Measurements from ENCODE around the gene MYO18A. TPM values are rescaled to one million over a fixed set of nuclear protein-coding genes. Genes with fewer than 3 reads are reported as not detected.

MYO18A gene
- total RNA-seq, 4 donors from 2014 or later: 46.7 to 82.7 (median 64.6) TPM

DNA sequence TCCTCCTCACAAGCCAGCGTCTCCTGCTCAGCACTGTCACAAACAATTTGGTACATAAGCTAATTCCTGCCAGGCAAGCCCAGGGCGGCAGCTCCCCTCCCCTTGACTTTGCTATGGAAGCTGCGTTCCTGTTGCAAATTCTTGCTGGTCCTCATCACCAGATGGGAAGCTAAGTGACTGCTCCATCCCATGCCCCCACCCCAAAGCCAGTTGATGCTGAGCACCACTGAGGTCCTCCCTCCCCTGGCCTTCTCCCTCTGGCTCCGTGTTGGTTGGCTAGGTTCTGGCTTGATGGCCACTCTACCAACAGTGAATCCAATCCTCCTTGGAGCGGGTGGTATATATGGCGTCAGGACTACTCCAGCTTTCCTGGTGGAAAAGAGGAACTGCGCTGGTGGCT is 102.9 kb downstream of the MYO18A start:
- no peak for TF ChIP-seq POLR2AphosphoS5 (IDR thresholded peaks at IDR 0.05)
- no peak for TF ChIP-seq EP300 (IDR thresholded peaks at IDR 0.05)
- TF ChIP-seq POLR2A (IDR thresholded peaks at IDR 0.05; ENCODE audit: low read depth): no peak
- TF ChIP-seq, protein P1, sequence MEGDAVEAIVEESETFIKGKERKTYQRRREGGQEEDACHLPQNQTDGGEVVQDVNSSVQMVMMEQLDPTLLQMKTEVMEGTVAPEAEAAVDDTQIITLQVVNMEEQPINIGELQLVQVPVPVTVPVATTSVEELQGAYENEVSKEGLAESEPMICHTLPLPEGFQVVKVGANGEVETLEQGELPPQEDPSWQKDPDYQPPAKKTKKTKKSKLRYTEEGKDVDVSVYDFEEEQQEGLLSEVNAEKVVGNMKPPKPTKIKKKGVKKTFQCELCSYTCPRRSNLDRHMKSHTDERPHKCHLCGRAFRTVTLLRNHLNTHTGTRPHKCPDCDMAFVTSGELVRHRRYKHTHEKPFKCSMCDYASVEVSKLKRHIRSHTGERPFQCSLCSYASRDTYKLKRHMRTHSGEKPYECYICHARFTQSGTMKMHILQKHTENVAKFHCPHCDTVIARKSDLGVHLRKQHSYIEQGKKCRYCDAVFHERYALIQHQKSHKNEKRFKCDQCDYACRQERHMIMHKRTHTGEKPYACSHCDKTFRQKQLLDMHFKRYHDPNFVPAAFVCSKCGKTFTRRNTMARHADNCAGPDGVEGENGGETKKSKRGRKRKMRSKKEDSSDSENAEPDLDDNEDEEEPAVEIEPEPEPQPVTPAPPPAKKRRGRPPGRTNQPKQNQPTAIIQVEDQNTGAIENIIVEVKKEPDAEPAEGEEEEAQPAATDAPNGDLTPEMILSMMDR (IDR thresholded peaks at IDR 0.05): no peak
- H3K36me3 ChIP-seq: peaks cover 12 to 76% (median 67%) of the 10 kb centered on the region in 4 donors
- H3K9me3 ChIP-seq: no peaks in the 10 kb centered on the region
- H3K4me3 ChIP-seq: no peak overlapping the region
- H3K27me3 ChIP-seq: no peaks in the 10 kb centered on the region
- 95% methylated on average over 7 of the region's 7 CpGs for WGBS
- no peak overlapping the region for H3K27ac ChIP-seq (replicated peaks in 1 of 4)
- intact Hi-C loops (cut with DNase I): no loop called here
- H3K4me1 ChIP-seq: peaks cover 0 to 19% (median 0%) of the 10 kb centered on the region in 4 donors
- DNase-seq (ENCODE audit: extremely low spot score): no peak

DNA sequence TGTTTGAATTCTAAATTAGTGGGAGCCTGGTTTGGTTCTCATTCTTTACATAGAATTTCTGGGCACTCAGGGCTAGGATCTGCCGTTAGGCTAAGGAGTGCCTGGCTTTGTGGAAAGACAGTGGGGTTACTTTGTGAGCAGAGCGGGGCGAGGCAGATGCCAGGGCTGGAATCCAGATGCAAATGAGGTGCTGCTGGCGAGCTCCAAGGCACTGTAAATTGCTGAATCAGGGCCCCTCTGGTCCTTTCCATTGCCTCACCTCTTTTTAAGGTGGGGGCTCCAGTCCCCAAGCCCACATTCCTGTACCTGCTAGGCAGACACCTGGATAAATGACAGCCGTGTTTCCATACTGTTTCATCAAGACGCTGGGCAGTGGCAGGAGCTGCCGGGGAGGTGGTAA is 103.5 kb downstream of the MYO18A start:
- intact Hi-C loops (cut with DNase I): no loop called here
- 92% methylated on average over 7 of the region's 7 CpGs for WGBS
- H3K4me1 ChIP-seq: peaks cover 0 to 19% (median 0%) of the 10 kb centered on the region in 4 donors
- H3K27me3 ChIP-seq: no peaks in the 10 kb centered on the region
- no peaks in the 10 kb centered on the region for H3K9me3 ChIP-seq
- TF ChIP-seq EP300 (IDR thresholded peaks at IDR 0.05): no peak
- no peak for TF ChIP-seq POLR2A (IDR thresholded peaks at IDR 0.05; ENCODE audit: low read depth)
- TF ChIP-seq, protein P1 (IDR thresholded peaks at IDR 0.05): no peak
- no peak for TF ChIP-seq POLR2AphosphoS5 (IDR thresholded peaks at IDR 0.05)
- DNase-seq (ENCODE audit: extremely low spot score): no peak
- H3K36me3 ChIP-seq: peaks cover 12 to 70% (median 61%) of the 10 kb centered on the region in 4 donors
- H3K4me3 ChIP-seq: no peak overlapping the region
- no peak overlapping the region for H3K27ac ChIP-seq (replicated peaks in 1 of 4)

DNA sequence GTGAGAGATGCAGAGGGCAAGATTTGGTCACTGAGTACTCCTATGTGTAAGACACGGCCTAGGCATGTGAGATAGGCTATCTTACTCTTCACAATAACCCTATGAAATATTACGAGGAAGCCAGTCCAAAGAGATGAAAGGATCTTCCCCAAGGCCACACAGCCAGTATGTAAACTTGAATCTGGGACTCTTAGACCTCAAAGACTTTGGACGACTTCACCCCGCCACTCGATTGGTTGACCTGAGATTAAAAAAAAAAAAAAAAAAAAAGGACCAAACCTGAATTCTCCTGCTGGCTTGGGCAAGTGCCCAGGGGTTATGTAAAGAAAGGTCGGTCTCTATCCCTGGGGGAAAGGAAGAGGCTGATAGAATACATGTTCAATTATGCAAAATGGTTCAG is 104.1 kb downstream of the MYO18A start:
- no peaks in the 10 kb centered on the region for H3K9me3 ChIP-seq
- no peak for DNase-seq (ENCODE audit: extremely low spot score)
- H3K27me3 ChIP-seq: no peaks in the 10 kb centered on the region
- H3K4me3 ChIP-seq: no peak overlapping the region
- no peak overlapping the region for H3K27ac ChIP-seq (replicated peaks in 1 of 4)
- peaks cover 11 to 63% (median 54%) of the 10 kb centered on the region in 4 donors for H3K36me3 ChIP-seq
- 91% methylated on average over 6 of the region's 6 CpGs for WGBS
- TF ChIP-seq EP300 (IDR thresholded peaks at IDR 0.05): no peak
- TF ChIP-seq, protein P1 (IDR thresholded peaks at IDR 0.05): no peak
- TF ChIP-seq POLR2AphosphoS5 (IDR thresholded peaks at IDR 0.05): no peak
- TF ChIP-seq POLR2A (IDR thresholded peaks at IDR 0.05; ENCODE audit: low read depth): no peak
- intact Hi-C loops (cut with DNase I): no loop called here
- peaks cover 0 to 21% (median 0%) of the 10 kb centered on the region in 4 donors for H3K4me1 ChIP-seq

DNA sequence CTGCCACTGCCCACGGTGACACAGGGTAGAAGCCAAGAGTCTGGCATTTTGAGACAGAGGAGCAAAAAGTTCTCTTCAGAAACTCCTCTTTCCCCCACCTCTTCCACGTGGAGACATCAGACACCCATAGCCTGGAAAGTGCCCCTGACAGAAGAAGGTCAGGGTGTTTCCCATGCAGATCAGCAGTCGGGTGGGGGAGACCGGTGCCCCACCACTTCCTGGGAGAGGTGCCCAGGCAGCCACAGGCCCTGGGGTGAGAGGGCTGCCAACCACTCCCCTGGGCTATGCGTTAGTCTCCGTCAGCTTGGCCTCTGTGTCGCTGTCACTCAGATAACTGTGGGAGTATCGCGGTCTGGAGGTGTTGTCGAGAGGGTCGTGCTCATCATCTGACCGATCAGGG is 105.7 kb downstream of the MYO18A start:
- Histone ChIP-seq H3K4me3 (no peak overlapping the region), H3K27me3 (peaks cover 0 to 4% (median 1%) of the 10 kb centered on the region in 4 donors), H3K4me1 (peaks cover 8 to 28% (median 11%) of the 10 kb centered on the region in 4 donors), H3K36me3 (peaks cover 0 to 47% (median 38%) of the 10 kb centered on the region in 4 donors), H3K9me3 (no peaks in the 10 kb centered on the region), H3K27ac (replicated peaks in 1 of 4) (no peak overlapping the region)
- DNase-seq (ENCODE audit: extremely low spot score): no peak
- intact Hi-C loops (cut with DNase I): no loop called here
- TF ChIP-seq POLR2A (IDR thresholded peaks at IDR 0.05; ENCODE audit: low read depth) (no peak), POLR2AphosphoS5 (IDR thresholded peaks at IDR 0.05) (no peak), EP300 (IDR thresholded peaks at IDR 0.05) (no peak)
- TF ChIP-seq, protein P1 (IDR thresholded peaks at IDR 0.05): no peak
- WGBS: 88% methylated on average over 10 of the region's 12 CpGs

DNA sequence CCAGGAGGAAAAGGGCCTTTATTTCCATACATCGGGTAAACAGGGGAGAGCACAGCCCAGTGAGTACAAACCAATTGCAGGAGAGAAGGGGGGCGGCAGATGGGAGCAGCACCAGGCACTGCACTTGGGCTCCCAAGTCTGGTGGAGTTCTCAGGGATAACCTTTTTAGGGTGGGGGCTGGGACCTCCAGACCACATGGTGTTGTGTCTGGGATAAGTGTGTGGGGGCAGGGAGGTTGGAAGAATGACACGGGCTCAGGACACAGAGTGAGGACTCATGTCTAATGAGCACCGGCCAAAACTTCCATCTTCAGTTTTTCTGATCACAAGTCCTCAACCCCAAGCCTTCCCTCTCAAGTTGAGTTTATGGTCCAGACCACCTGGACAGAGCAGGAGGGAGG is 106.7 kb downstream of the MYO18A start:
- 74% methylated on average over 4 of the region's 4 CpGs for WGBS
- TF ChIP-seq, protein P1 (IDR thresholded peaks at IDR 0.05): no peak
- TF ChIP-seq EP300 (IDR thresholded peaks at IDR 0.05) (no peak), POLR2AphosphoS5 (IDR thresholded peaks at IDR 0.05) (no peak), POLR2A (IDR thresholded peaks at IDR 0.05; ENCODE audit: low read depth) (no peak)
- Histone ChIP-seq H3K27ac (replicated peaks in 1 of 4) (no peak overlapping the region), H3K4me1 (peaks cover 9 to 20% (median 12%) of the 10 kb centered on the region in 4 donors), H3K36me3 (peaks cover 0 to 38% (median 29%) of the 10 kb centered on the region in 4 donors), H3K27me3 (peaks cover 0 to 6% (median 3%) of the 10 kb centered on the region in 4 donors), H3K4me3 (no peak overlapping the region), H3K9me3 (no peaks in the 10 kb centered on the region)
- intact Hi-C loops (cut with DNase I): no loop called here
- no peak for DNase-seq (ENCODE audit: extremely low spot score)

Data from esophagus muscularis mucosa (tissue), 4 donors.